HEK293 (cell line): ENCODE results near the gene TTC7B.

Experiments
- CTCF ChIA-PET: fragments of 350-600 bp; formaldehyde crosslinking; extraction: SDS; loops from one replicate; lab custom pipeline; 2021; ENCODE audit warnings: antibody characterized with exemption; lab: Yijun Ruan, JAX
- POLR2A ChIA-PET: fragments of 300-600 bp; formaldehyde crosslinking; extraction: SDS; loops from one replicate; lab custom pipeline; 2020; ENCODE audit warnings: antibody characterized with exemption, inconsistent platforms; lab: Yijun Ruan, JAX
- H3K27ac ChIP-seq: fragments of 200-500 bp; sonication (Bioruptor generic); 2 replicates; pipeline ENCODE4 v1.5.1; 2014; ENCODE audit warnings: low read depth, low read length, control low read depth, inconsistent platforms; ENCODE audit errors: extremely low read depth
- H3K36me3 ChIP-seq, 2 experiments: fragments of 200-500 bp in 1 of 2; sonication (Bioruptor generic) in 1 of 2; 1 replicate in 1 of 2; 2 replicates in 1 of 2; pipeline ENCODE4 v1.5.1; 2014 to 2017; ENCODE audit warnings: inconsistent platforms in 2 of 2, low read length in 2 of 2; ENCODE audit not compliant: control insufficient read depth in 2 of 2, insufficient read depth in 1 of 2
- H3K4me1 ChIP-seq: fragments of 200-500 bp; sonication (Bioruptor generic); 2 replicates; pipeline ENCODE4 v1.5.1; 2014; ENCODE audit warnings: mild to moderate bottlenecking, low read length, inconsistent platforms; ENCODE audit not compliant: control insufficient read depth, insufficient read depth
- H3K4me3 ChIP-seq: 2 replicates; pipeline ENCODE4 v1.5.1; 2011; ENCODE audit warnings: low read depth, mild to moderate bottlenecking, control low read depth, low read length, moderate library complexity
- H3K9me3 ChIP-seq: fragments of 200-500 bp; sonication (Bioruptor generic); 2 replicates; pipeline ENCODE4 v1.5.1; 2014; ENCODE audit warnings: low read depth, low read length, inconsistent platforms; ENCODE audit not compliant: control insufficient read depth, insufficient read depth
- AEBP2 ChIP-seq: fragments of 450-650 bp; formaldehyde crosslinking; IDR thresholded peaks from 2 replicates; pipeline ENCODE4 v1.5.1; 2016; ENCODE audit warnings: missing biosample characterization, missing genetic modification characterization, borderline replicate concordance
- HIC1 ChIP-seq: fragments of 450-650 bp; formaldehyde crosslinking; IDR thresholded peaks from 2 replicates; pipeline ENCODE4 v1.5.1; 2016; ENCODE audit warnings: missing biosample characterization, missing genetic modification characterization
- PBX3 ChIP-seq: sonication (generic); formaldehyde crosslinking; IDR thresholded peaks from 2 replicates; pipeline ENCODE4 v1.8.1; 2022; ENCODE audit warnings: mild to moderate bottlenecking, moderate library complexity, missing genetic modification reagents
- PRDM6 ChIP-seq: fragments of 450-650 bp; formaldehyde crosslinking; IDR thresholded peaks from 2 replicates; pipeline ENCODE4 v1.5.1; 2017; ENCODE audit warnings: missing biosample characterization, missing genetic modification characterization
- YY1 ChIP-seq: fragments of 450-650 bp; formaldehyde crosslinking; IDR thresholded peaks from 2 replicates; pipeline ENCODE4 v1.5.1; 2018; ENCODE audit warnings: missing biosample characterization, missing genetic modification characterization
- ZBTB48 ChIP-seq: fragments of 450-650 bp; formaldehyde crosslinking; IDR thresholded peaks from 2 replicates; pipeline ENCODE4 v1.5.1; 2016; ENCODE audit warnings: missing biosample characterization, missing genetic modification characterization
- ZBTB7A ChIP-seq: fragments of 450-650 bp; formaldehyde crosslinking; IDR thresholded peaks from 2 replicates; pipeline ENCODE4 v1.5.1; 2016; ENCODE audit warnings: low read depth, missing biosample characterization, missing genetic modification characterization
- ZNF10 ChIP-seq: fragments of 450-650 bp; formaldehyde crosslinking; IDR thresholded peaks from 2 replicates; pipeline ENCODE4 v1.5.1; 2017; ENCODE audit warnings: missing biosample characterization, missing genetic modification characterization
- ZNF140 ChIP-seq: fragments of 450-650 bp; formaldehyde crosslinking; IDR thresholded peaks from 2 replicates; pipeline ENCODE4 v1.5.1; 2016; ENCODE audit warnings: missing biosample characterization, missing genetic modification characterization
- ZNF157 ChIP-seq: fragments of 450-650 bp; formaldehyde crosslinking; IDR thresholded peaks from 2 replicates; pipeline ENCODE4 v1.5.1; 2016; ENCODE audit warnings: missing biosample characterization, missing genetic modification characterization
- ZNF169 ChIP-seq: fragments of 450-650 bp; formaldehyde crosslinking; IDR thresholded peaks from 2 replicates; pipeline ENCODE4 v1.5.1; 2016; ENCODE audit warnings: missing biosample characterization, missing genetic modification characterization
- ZNF174 ChIP-seq: fragments of 450-650 bp; formaldehyde crosslinking; IDR thresholded peaks from 2 replicates; pipeline ENCODE4 v1.5.0; 2017; ENCODE audit warnings: missing biosample characterization, mild to moderate bottlenecking, missing genetic modification characterization
- ZNF335 ChIP-seq: fragments of 450-650 bp; formaldehyde crosslinking; conservative IDR thresholded peaks from 2 replicates; pipeline ENCODE4 v1.5.1; 2016; ENCODE audit warnings: missing biosample characterization, missing genetic modification characterization
- ZNF518A ChIP-seq: fragments of 450-650 bp; formaldehyde crosslinking; conservative IDR thresholded peaks from 2 replicates; pipeline ENCODE4 v1.5.1; 2016; ENCODE audit warnings: low read depth, missing biosample characterization, missing genetic modification characterization
- ZNF529 ChIP-seq: fragments of 450-650 bp; formaldehyde crosslinking; IDR thresholded peaks from 2 replicates; pipeline ENCODE4 v1.5.1; 2017; ENCODE audit warnings: missing genetic modification characterization, missing biosample characterization; ENCODE audit not compliant: insufficient replicate concordance
- ZNF544 ChIP-seq: fragments of 450-650 bp; formaldehyde crosslinking; IDR thresholded peaks from 2 replicates; pipeline ENCODE4 v1.5.0; 2017; ENCODE audit warnings: missing biosample characterization, missing genetic modification characterization
- ZNF561 ChIP-seq: fragments of 450-650 bp; IDR thresholded peaks from 2 replicates; pipeline ENCODE4 v1.5.1; 2018; ENCODE audit warnings: missing biosample characterization, missing genetic modification characterization, borderline replicate concordance
- ZNF645 ChIP-seq: fragments of 450-650 bp; formaldehyde crosslinking; IDR thresholded peaks from 2 replicates; pipeline ENCODE4; 2016; ENCODE audit warnings: missing biosample characterization, missing genetic modification characterization
- ZSCAN23 ChIP-seq: fragments of 450-650 bp; formaldehyde crosslinking; IDR thresholded peaks from 2 replicates; pipeline ENCODE4 v1.5.1; 2016; ENCODE audit warnings: missing biosample characterization, missing genetic modification characterization
- ZSCAN5A ChIP-seq: fragments of 450-650 bp; formaldehyde crosslinking; IDR thresholded peaks from 2 replicates; pipeline ENCODE4 v1.5.1; 2016; ENCODE audit warnings: missing biosample characterization, missing genetic modification characterization

TTC7B gene

GRCh38 chr14:90545966-90546751 lies 270.1 kb downstream of the TTC7B start:
- Histone ChIP-seq H3K36me3 (peaks cover 0 to 4% of the 10 kb centered on the region in 2 experiments; a peak in 1 of 3 replicates), H3K27ac (no peak overlapping the region), H3K4me1 (no peaks in the 10 kb centered on the region), H3K9me3 (no peaks in the 10 kb centered on the region), H3K4me3 (no peak overlapping the region)
- POLR2A ChIA-PET: no interaction called here
- CTCF ChIA-PET: interaction anchor here (0.5 to 0.6 kb wide), 2 partner anchors 10 to 25 kb away, joined by 3 to 5 read pairs; no protein-coding TSS in a partner anchor
- TF ChIP-seq ZSCAN5A (tag by site-specific recombination): no peak
- no peak for TF ChIP-seq AEBP2
- no peak for TF ChIP-seq ZNF518A (tag by site-specific recombination)
- TF ChIP-seq PRDM6 (tag by site-specific recombination): no peak
- TF ChIP-seq ZNF10: no peak
- TF ChIP-seq ZSCAN23 (tag by site-specific recombination): no peak
- no peak for TF ChIP-seq ZBTB48 (tag by site-specific recombination)
- TF ChIP-seq ZNF335 (tag by site-specific recombination): no peak
- TF ChIP-seq YY1 (tag by site-specific recombination): no peak
- no peak for TF ChIP-seq ZNF157 (tag by site-specific recombination)
- no peak for TF ChIP-seq ZNF174 (tag by site-specific recombination)
- TF ChIP-seq ZNF169 (tag by site-specific recombination): no peak
- no peak for TF ChIP-seq ZBTB7A (tag by site-specific recombination)
- no peak for TF ChIP-seq ZNF529 (tag by site-specific recombination)
- TF ChIP-seq ZNF561: no peak
- TF ChIP-seq ZNF544 (tag by site-specific recombination): no peak
- TF ChIP-seq ZNF645 (tag by site-specific recombination): no peak
- TF ChIP-seq HIC1: no peak
- TF ChIP-seq ZNF140 (tag by site-specific recombination): no peak
- TF ChIP-seq PBX3 (CRISPR knock-in tag): no peak
